Endothelial cell (in vitro differentiated cells): ENCODE results near the gene HECTD1. TPM values are rescaled to one million over a fixed set of nuclear protein-coding genes. Genes with fewer than 3 reads are reported as not detected.
"Not testable (repeated sequence)": the region's sequence is repeated elsewhere in the genome, so short reads cannot be mapped to it uniquely, and the experiment has no call there.

Source experiments
- DNase-seq: peaks from one replicate; pipeline ENCODE4 v3.0.0; 2021; ENCODE audit warnings: low spot score
- H3K27ac Mint-ChIP-seq: one replicate; pipeline ENCODE4 v1.8.0; 2021; ENCODE audit warnings: mixed read lengths, inconsistent platforms; ENCODE audit not compliant: unreplicated experiment
- H3K27me3 Mint-ChIP-seq: one replicate; pipeline ENCODE4 v1.8.0; 2021; ENCODE audit warnings: mild to moderate bottlenecking, moderate library complexity, mixed read lengths, inconsistent platforms; ENCODE audit not compliant: unreplicated experiment
- H3K36me3 Mint-ChIP-seq: one replicate; pipeline ENCODE4 v1.8.0; 2021; ENCODE audit warnings: mild to moderate bottlenecking, low read depth, mixed read lengths, inconsistent platforms; ENCODE audit not compliant: unreplicated experiment
- H3K4me1 Mint-ChIP-seq: one replicate; pipeline ENCODE4 v1.8.0; 2021; ENCODE audit warnings: mild to moderate bottlenecking, mixed read lengths, inconsistent platforms; ENCODE audit not compliant: unreplicated experiment
- H3K4me3 Mint-ChIP-seq: one replicate; pipeline ENCODE4 v1.8.0; 2021; ENCODE audit warnings: mild to moderate bottlenecking, mixed read lengths, inconsistent platforms; ENCODE audit not compliant: unreplicated experiment
- H3K9me3 Mint-ChIP-seq: one replicate; pipeline ENCODE4 v1.8.0; 2021; ENCODE audit warnings: mixed read lengths, inconsistent platforms; ENCODE audit not compliant: unreplicated experiment
- total RNA-seq: library from RNA; stranded (reverse); fragmentation: NEBNext Ultra II Directional; extraction: Animal tissue kit (Norgen Biotek cat#: 25700); gene quantifications from one replicate; pipeline ENCODE4 v1.2.1, GENCODE V29; 2021; ENCODE audit not compliant: unreplicated experiment
- TF ChIP-seq, protein P1 (sequence below): fragments of 200-600 bp; sonication (generic); IDR thresholded peaks from one replicate; pipeline ENCODE4 v1.5.0; 2021; ENCODE audit warnings: antibody characterized with exemption; ENCODE audit not compliant: unreplicated experiment

Gene HECTD1
- total RNA-seq, 1 donor from 2014 or later = 222 TPM

DNA sequence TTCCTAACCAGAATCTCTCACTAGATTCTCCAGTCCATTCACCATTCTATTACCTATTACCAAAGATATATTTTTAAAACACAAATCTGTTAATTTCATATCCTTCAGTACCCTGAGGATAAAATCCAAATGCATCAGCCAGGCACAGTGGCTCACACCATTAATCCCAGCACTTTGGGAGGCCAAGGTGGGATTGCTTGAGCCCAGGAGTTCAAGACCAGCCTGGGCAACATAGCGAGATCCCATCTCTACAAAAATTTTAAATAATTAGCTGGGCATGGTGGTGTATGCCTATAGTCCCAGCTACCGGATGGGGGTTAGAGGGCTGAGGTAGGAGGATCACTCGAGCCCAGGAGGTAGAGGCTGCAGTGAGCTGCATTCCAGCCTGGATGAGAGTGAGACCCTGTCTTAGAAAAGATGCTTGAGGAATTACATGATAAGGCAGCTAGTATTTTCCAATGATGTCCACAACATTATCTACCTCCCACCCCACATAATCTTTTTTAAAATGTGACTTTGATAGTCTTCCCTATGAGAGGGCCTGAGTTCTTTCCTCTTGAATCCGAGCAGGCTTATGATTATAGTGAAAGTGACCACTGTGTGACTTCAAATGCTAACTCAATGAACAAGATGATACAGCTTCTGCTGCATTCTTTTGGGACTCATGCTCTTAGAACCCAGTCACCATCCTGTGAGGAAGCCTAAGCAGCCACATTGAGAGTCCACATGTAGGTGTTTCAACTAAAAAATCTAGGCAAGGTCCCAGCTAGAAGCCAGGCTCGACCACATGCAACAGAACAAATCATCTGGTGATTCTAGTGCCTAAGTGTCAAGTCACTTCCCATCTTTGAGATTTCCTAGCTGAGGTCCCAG lies 18.0 kb downstream of the HECTD1 start:
- no peak overlapping the region for H3K27ac Mint-ChIP-seq
- peaks cover 12% of the 10 kb centered on the region for H3K36me3 Mint-ChIP-seq
- peaks cover 3% of the 10 kb centered on the region for H3K27me3 Mint-ChIP-seq
- H3K4me1 Mint-ChIP-seq = peaks cover 5% of the 10 kb centered on the region
- no peak overlapping the region for H3K4me3 Mint-ChIP-seq
- DNase-seq = no peak
- TF ChIP-seq, protein P1, sequence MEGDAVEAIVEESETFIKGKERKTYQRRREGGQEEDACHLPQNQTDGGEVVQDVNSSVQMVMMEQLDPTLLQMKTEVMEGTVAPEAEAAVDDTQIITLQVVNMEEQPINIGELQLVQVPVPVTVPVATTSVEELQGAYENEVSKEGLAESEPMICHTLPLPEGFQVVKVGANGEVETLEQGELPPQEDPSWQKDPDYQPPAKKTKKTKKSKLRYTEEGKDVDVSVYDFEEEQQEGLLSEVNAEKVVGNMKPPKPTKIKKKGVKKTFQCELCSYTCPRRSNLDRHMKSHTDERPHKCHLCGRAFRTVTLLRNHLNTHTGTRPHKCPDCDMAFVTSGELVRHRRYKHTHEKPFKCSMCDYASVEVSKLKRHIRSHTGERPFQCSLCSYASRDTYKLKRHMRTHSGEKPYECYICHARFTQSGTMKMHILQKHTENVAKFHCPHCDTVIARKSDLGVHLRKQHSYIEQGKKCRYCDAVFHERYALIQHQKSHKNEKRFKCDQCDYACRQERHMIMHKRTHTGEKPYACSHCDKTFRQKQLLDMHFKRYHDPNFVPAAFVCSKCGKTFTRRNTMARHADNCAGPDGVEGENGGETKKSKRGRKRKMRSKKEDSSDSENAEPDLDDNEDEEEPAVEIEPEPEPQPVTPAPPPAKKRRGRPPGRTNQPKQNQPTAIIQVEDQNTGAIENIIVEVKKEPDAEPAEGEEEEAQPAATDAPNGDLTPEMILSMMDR = no peak
- H3K9me3 Mint-ChIP-seq = no peaks in the 10 kb centered on the region

DNA sequence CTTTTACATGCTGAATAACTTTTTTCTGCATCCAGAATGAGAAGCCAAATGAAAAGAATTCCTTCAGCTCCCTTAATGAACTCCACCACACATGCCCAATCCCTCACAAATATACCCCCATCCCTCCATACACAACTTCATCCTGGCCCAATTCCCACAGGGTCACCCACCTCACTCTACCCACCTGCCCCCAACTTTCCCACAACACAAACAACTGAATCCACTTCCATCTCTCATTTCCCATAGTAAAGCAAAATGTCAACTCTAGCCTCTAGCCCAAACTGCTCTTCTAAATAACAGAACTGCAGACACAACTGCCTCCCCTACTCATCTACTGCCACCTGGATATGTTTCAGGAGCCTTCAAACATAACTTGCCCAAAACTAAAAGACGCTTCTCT lies 18.8 kb downstream of the HECTD1 start:
- DNase-seq = no peak
- TF ChIP-seq, protein P1 = no peak
- Mint-ChIP-seq H3K4me1 (peaks cover 5% of the 10 kb centered on the region), H3K27me3 (peaks cover 3% of the 10 kb centered on the region), H3K4me3 (no peak overlapping the region), H3K36me3 (peaks cover 12% of the 10 kb centered on the region), H3K27ac (peak overlapping the region; percentile 19), H3K9me3 (no peaks in the 10 kb centered on the region)

DNA sequence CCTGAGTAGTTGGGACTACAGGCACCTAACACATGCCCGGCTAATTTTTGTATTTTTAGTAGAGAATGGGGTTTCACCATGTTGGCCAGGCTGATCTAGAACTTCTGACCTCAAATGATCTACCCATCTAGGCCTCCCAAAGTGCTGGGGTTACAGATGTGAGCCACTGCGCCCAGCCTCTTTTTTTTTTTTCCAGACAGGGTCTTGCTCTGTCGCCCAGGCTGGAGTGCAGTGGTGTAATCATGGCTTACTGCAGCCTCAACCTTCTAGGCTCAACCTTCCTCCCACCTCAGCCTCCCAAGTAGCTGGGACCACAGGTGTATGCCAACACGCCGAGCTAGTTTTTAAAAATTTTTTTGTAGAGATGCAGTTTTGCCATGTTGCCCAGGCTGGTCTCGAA lies 25.6 kb downstream of the HECTD1 start:
- not testable (repeated sequence) for DNase-seq, H3K36me3 Mint-ChIP-seq, H3K4me1 Mint-ChIP-seq, H3K9me3 Mint-ChIP-seq, H3K27ac Mint-ChIP-seq, H3K4me3 Mint-ChIP-seq, H3K27me3 Mint-ChIP-seq

DNA sequence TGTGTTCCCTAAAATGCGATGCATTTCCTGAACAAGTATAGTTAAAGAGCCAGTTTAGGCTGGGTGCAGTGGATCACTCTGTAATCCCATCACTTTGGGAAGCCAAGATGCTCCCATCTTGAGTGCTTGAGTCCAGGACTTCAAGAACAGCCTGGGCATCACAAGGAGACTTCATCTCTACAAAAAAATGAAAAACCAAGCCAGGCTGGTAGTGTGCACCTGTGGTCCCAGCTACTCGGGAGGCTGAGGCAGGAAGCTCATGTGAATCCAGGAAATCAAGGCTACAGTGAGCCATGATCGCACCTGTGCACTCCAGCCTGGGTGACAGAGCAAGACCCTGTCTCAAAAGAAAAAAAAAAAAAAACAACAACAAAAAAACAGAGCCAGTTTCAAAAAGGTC lies 26.3 kb downstream of the HECTD1 start:
- no peak overlapping the region for H3K27ac Mint-ChIP-seq
- TF ChIP-seq, protein P1 = no peak
- no peaks in the 10 kb centered on the region for H3K27me3 Mint-ChIP-seq
- peaks cover 5% of the 10 kb centered on the region for H3K36me3 Mint-ChIP-seq
- DNase-seq = no peak
- no peaks in the 10 kb centered on the region for H3K4me1 Mint-ChIP-seq
- no peak overlapping the region for H3K4me3 Mint-ChIP-seq
- H3K9me3 Mint-ChIP-seq = no peaks in the 10 kb centered on the region

DNA sequence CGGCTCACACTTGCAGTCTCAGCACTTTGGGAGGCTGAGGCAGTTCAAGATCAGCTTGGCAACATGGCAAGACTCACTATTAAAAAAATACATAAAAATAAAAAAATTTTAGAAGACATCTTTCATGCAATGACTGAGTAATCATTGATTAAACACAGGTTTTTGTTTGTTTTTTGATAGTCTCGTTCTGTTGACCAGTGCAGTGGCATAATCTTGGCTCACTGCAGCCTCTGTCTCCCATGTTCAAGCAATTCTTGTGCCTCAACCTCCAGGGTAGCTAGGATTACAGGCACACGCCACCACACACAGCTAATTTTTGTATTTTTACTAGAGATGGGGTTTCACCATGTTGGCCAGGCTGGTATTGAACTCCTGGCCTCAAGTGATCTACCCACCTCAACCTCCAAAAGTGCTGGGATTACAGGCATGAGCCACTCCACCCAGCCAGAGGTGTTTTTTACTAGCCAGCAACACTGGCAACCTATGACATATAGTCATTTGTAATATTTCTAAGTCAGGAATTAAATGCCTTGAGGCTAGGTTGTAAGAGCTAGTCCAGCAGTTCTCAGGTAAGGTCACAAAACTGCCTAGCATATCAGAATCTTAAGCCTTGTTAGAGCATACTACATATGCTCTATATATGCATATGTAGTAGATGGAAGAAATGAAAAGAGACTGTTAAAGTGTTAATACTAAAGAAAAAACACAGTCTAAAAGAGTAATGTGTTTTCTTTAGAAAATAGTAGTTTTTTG lies 27.1 kb downstream of the HECTD1 start:
- DNase-seq = no peak
- no peaks in the 10 kb centered on the region for H3K36me3 Mint-ChIP-seq
- no peaks in the 10 kb centered on the region for H3K27me3 Mint-ChIP-seq
- H3K4me1 Mint-ChIP-seq = no peaks in the 10 kb centered on the region
- H3K27ac Mint-ChIP-seq = no peak overlapping the region
- no peaks in the 10 kb centered on the region for H3K9me3 Mint-ChIP-seq
- H3K4me3 Mint-ChIP-seq = no peak overlapping the region
- TF ChIP-seq, protein P1 = no peak
